ENCODE results near the gene MMP21.

MMP21 gene

DNA sequence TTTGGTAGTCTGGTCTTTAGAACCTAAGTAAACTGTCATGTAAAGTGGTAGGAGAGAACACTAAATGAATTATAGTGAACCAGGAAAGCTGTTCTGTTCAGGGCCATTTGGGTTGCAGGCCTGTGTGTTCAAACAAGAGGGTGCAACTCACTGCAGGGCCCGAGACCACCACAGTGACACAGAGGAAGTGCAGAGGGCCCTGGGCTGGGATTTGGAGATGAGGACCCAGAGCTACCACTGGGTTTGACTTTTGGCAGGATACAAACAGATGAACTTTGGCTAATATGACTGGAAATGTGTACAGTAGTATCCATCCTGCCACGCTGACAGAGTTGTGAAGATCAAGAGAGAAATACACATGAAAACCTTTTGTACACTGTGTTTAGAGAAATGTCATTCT is 9.8 kb downstream of the MMP21 start:
- Histone ChIP-seq H3K4me3 (ENCODE audit: insufficient read depth, low read depth, low read length) (no peak overlapping the region), H3K27ac (ENCODE audit: insufficient read depth, low read depth, low read length, poor library complexity, severe bottlenecking) (no peak overlapping the region), H3K4me1 (ENCODE audit: control insufficient read depth, insufficient read depth, low read length) (peaks cover 26% of the 10 kb centered on the region), H3K9me3 (ENCODE audit: control insufficient read depth, low read length) (no peaks in the 10 kb centered on the region), H3K27me3 (ENCODE audit: control insufficient read depth, insufficient read depth, low read length, poor library complexity, severe bottlenecking) (no peaks in the 10 kb centered on the region), H3K36me3 (ENCODE audit: control insufficient read depth, insufficient read depth, low read length) (peaks cover 23% of the 10 kb centered on the region)
- WGBS, 2 experiments = 92 to 97% methylated on average over 2 of the region's 2 CpGs

DNA sequence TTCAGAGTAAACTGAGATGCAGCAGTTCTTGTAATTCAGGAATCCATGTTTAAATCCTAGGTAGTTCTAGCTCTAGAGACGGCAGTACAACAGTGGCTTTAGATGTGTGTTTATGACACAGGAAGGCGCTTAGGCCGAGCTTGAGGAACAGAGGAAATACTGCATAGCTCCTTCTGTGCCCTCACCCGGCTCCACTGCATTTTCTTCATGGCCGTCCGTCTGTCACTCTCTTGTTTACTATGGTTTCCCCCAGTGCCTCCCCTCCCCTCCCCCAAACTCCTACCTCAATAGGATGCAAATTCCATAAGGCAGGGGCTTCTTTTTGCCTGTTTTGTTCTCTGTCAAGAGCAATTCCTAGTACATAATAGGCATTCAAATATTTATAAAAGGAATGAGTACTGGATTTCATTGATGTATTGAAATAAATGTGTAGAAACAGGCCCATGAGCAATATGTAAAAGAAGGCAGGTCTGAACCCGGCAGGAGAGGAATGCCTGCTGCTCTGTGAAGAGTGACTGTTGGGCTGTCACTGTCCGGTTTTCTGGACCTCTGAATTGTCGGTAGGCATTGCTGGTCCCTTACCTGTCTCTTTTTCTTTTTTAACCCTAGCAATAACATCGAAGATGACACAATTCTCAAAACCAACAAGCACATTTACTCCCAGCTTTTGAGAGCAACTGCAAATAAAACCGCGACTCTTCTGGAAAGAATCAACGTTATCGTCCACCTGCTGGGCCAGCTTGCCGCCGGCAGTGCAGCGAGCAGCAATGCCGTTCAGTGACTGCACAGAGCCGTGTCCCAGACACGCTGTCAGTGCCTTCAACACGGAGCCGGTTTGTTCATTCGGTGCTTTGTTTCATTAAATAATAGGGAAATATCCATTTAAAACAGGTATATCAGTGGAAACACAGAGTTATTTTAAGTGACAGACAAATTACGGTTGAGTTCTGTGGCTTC is 12.7 kb downstream of the MMP21 start:
- Histone ChIP-seq H3K27me3 (ENCODE audit: control insufficient read depth, insufficient read depth, low read length, poor library complexity, severe bottlenecking) (no peaks in the 10 kb centered on the region), H3K27ac (ENCODE audit: insufficient read depth, low read depth, low read length, poor library complexity, severe bottlenecking) (peak overlapping the region; percentile 62), H3K4me3 (ENCODE audit: insufficient read depth, low read depth, low read length) (no peak overlapping the region), H3K4me1 (ENCODE audit: control insufficient read depth, insufficient read depth, low read length) (peaks cover 26% of the 10 kb centered on the region), H3K36me3 (ENCODE audit: control insufficient read depth, insufficient read depth, low read length) (peaks cover 32% of the 10 kb centered on the region), H3K9me3 (ENCODE audit: control insufficient read depth, low read length) (no peaks in the 10 kb centered on the region)
- WGBS, 2 experiments = 72 to 73% methylated on average over 24 of the region's 24 CpGs

DNA sequence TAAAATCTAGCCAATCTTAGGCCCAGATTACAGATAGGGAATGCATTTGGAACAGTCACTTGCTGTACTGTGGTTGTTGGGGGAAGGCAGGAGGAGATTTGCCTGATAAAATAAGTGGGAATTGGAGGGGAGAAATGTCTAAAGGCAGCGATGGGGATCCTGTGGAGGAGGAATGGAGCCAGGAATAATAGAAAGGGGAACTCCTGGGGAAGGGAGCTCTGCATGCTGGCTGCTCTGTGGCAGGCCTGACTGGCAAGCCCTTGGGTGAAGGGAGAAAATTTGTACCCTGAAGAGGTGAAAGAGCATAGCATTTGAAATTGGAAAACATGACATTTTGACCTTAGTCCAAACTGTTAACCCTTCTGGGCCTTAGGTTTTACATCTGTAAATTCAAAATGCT is 13.7 kb downstream of the MMP21 start:
- H3K9me3 ChIP-seq (ENCODE audit: control insufficient read depth, low read length) = no peaks in the 10 kb centered on the region
- H3K36me3 ChIP-seq (ENCODE audit: control insufficient read depth, insufficient read depth, low read length) = peaks cover 32% of the 10 kb centered on the region
- no peak overlapping the region for H3K4me3 ChIP-seq (ENCODE audit: insufficient read depth, low read depth, low read length)
- no peaks in the 10 kb centered on the region for H3K27me3 ChIP-seq (ENCODE audit: control insufficient read depth, insufficient read depth, low read length, poor library complexity, severe bottlenecking)
- WGBS, 2 experiments = 5 to 7% methylated on average over 1 of the region's 1 CpG
- H3K4me1 ChIP-seq (ENCODE audit: control insufficient read depth, insufficient read depth, low read length) = peaks cover 31% of the 10 kb centered on the region
- H3K27ac ChIP-seq (ENCODE audit: insufficient read depth, low read depth, low read length, poor library complexity, severe bottlenecking) = peak overlapping the region; percentile 30

DNA sequence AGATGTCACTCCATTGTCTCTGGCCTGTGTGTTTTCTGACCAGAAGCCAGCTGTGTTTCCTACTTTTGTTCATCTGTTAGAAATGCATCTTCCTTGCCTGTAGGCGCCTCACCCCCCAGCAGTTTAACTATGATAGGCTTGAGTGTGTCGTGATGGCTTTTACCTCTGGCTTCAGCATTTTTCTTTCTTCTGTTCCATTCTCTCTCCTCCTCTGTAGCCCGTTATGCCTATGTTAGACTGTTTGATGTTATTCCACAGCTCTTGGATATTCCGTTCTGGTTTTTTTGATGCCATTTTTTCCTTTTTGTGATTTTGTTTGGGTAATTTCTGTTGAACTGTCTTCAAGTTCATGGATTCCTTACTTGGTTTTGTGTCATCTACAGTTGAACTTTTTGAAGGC is 17.9 kb downstream of the MMP21 start:
- Histone ChIP-seq H3K27me3 (ENCODE audit: control insufficient read depth, insufficient read depth, low read length, poor library complexity, severe bottlenecking) (no peaks in the 10 kb centered on the region), H3K36me3 (ENCODE audit: control insufficient read depth, insufficient read depth, low read length) (peaks cover 23% of the 10 kb centered on the region), H3K4me1 (ENCODE audit: control insufficient read depth, insufficient read depth, low read length) (peaks cover 24% of the 10 kb centered on the region), H3K27ac (ENCODE audit: insufficient read depth, low read depth, low read length, poor library complexity, severe bottlenecking) (no peak overlapping the region), H3K9me3 (ENCODE audit: control insufficient read depth, low read length) (no peaks in the 10 kb centered on the region), H3K4me3 (ENCODE audit: insufficient read depth, low read depth, low read length) (no peak overlapping the region)
- 73 to 90% methylated on average over 4 of the region's 4 CpGs for whole genome bisulfite sequencing, 2 experiments

DNA sequence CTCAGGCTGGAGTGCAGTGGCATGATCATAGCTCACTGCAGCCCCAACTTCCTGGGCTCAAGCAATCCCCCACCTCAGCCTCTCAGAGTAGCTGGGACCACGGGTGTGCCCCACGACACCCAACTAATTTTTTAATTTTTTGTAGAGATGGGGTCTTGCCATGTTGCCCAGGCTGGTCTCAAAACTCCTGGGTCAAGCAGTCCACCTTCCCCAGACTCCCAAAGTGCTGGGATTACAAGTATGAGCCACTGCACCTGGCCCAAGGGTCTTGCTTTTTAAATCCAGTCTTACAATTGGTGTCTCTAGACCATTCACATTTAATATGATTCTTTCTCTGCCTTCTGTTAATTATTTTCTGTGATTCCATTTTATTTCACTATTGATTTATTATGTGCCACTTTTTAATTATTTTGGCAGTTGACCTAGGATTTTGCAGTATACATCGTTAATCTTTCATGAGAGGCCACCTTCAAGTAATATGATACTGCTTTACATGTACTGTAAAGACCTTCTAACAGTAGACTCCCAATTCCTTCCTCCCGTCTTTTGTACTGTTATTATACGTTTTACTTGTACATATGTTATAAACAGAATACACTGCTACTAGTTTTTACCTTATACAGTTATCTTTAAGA is 18.7 kb downstream of the MMP21 start:
- peaks cover 16% of the 10 kb centered on the region for H3K4me1 ChIP-seq (ENCODE audit: control insufficient read depth, insufficient read depth, low read length)
- H3K27ac ChIP-seq (ENCODE audit: insufficient read depth, low read depth, low read length, poor library complexity, severe bottlenecking) = no peak overlapping the region
- no peak overlapping the region for H3K4me3 ChIP-seq (ENCODE audit: insufficient read depth, low read depth, low read length)
- H3K9me3 ChIP-seq (ENCODE audit: control insufficient read depth, low read length) = no peaks in the 10 kb centered on the region
- peaks cover 28% of the 10 kb centered on the region for H3K36me3 ChIP-seq (ENCODE audit: control insufficient read depth, insufficient read depth, low read length)
- 92 to 100% methylated on average over 3 to 4 of the region's 5 CpGs for WGBS, 2 experiments
- H3K27me3 ChIP-seq (ENCODE audit: control insufficient read depth, insufficient read depth, low read length, poor library complexity, severe bottlenecking) = no peaks in the 10 kb centered on the region

DNA sequence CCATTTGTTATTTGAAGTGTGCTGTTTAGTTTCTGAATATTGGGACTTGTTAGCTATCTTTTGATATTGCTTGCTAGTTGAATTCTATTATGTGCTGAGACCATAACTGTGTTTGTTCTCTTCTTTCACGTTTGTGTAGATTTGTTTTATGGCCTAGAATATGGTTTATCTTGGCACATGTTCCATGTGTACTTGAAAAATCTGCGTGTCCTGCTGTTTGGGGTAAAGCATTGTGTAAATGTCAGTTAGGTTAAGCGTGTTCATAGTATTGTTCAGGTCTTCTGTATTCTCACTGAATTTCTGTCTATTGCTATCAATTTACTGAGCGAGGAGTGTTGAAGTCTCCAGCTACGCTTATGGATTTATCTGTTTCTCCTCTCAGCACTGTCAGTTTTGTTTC is 19.4 kb downstream of the MMP21 start:
- Histone ChIP-seq H3K4me3 (ENCODE audit: insufficient read depth, low read depth, low read length) (no peak overlapping the region), H3K9me3 (ENCODE audit: control insufficient read depth, low read length) (no peaks in the 10 kb centered on the region), H3K4me1 (ENCODE audit: control insufficient read depth, insufficient read depth, low read length) (peaks cover 9% of the 10 kb centered on the region), H3K27me3 (ENCODE audit: control insufficient read depth, insufficient read depth, low read length, poor library complexity, severe bottlenecking) (no peaks in the 10 kb centered on the region), H3K36me3 (ENCODE audit: control insufficient read depth, insufficient read depth, low read length) (peaks cover 31% of the 10 kb centered on the region), H3K27ac (ENCODE audit: insufficient read depth, low read depth, low read length, poor library complexity, severe bottlenecking) (no peak overlapping the region)
- WGBS, 2 experiments = 96 to 99% methylated on average over 5 of the region's 5 CpGs

DNA sequence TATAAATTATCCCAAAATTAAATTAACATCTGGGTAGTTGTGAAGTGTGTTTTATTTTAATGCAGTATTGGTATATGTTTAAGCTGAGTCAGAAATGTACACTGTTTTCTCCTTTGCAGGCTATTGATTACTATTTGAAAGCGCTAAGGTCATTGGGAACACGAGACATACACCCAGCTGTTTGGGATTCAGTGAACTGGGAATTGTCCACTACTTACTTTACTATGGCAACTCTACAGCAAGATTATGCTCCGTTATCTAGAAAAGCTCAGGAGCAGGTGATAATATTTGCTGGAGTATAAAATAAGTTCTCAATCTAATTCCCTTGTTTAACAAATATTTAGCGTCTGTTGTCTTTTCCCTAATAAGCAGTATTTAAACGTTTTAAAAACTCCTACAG is 28.2 kb downstream of the MMP21 start:
- WGBS, 2 experiments = 99% methylated on average over 4 of the region's 5 CpGs
- no peaks in the 10 kb centered on the region for H3K27me3 ChIP-seq (ENCODE audit: control insufficient read depth, insufficient read depth, low read length, poor library complexity, severe bottlenecking)
- H3K27ac ChIP-seq (ENCODE audit: insufficient read depth, low read depth, low read length, poor library complexity, severe bottlenecking) = no peak overlapping the region
- H3K4me1 ChIP-seq (ENCODE audit: control insufficient read depth, insufficient read depth, low read length) = no peaks in the 10 kb centered on the region
- H3K36me3 ChIP-seq (ENCODE audit: control insufficient read depth, insufficient read depth, low read length) = peaks cover 61% of the 10 kb centered on the region
- H3K4me3 ChIP-seq (ENCODE audit: insufficient read depth, low read depth, low read length) = no peak overlapping the region
- no peaks in the 10 kb centered on the region for H3K9me3 ChIP-seq (ENCODE audit: control insufficient read depth, low read length)

DNA sequence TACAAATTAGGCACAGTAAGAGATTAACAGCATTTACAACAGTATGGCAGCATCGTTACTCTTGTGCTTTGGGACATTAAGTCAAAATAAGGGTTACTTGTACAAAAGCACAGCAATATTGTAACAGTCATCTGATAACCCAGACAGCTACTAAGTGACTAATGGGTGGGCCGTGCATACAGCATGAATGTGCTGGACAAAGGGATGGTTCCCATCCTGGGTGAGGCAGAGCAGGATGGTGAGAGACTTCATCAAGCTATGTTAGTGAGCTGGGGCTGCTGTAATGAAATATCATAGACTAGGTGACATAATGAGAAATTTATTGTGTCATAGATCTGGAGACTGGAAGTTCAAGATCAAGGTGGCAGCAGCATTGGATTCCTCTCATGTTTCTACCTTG is 30.7 kb downstream of the MMP21 start:
- Histone ChIP-seq H3K4me3 (ENCODE audit: insufficient read depth, low read depth, low read length) (no peak overlapping the region), H3K27ac (ENCODE audit: insufficient read depth, low read depth, low read length, poor library complexity, severe bottlenecking) (no peak overlapping the region), H3K36me3 (ENCODE audit: control insufficient read depth, insufficient read depth, low read length) (peaks cover 69% of the 10 kb centered on the region), H3K4me1 (ENCODE audit: control insufficient read depth, insufficient read depth, low read length) (no peaks in the 10 kb centered on the region), H3K27me3 (ENCODE audit: control insufficient read depth, insufficient read depth, low read length, poor library complexity, severe bottlenecking) (no peaks in the 10 kb centered on the region), H3K9me3 (ENCODE audit: control insufficient read depth, low read length) (no peaks in the 10 kb centered on the region)
- 93 to 98% methylated on average over 2 of the region's 2 CpGs for WGBS, 2 experiments

DNA sequence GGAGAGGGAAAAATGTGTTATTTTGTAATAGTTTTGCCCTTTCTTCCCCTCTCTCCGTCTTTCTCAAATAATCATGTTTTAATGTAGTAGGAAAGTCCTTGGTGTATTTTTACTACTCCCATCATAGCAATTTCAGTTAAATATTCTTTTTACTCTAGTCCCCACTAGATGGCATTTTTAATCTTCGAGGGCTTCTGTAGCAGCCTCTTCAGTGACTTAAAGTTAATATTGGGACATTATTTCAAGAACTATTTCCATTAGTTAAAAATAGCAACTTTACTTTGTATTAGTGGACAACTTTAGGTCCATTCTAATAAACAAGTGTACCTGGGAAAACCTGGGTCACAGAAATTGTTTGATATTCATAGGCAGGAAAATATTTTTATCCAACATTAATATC is 33.2 kb downstream of the MMP21 start:
- Histone ChIP-seq H3K4me1 (ENCODE audit: control insufficient read depth, insufficient read depth, low read length) (no peaks in the 10 kb centered on the region), H3K9me3 (ENCODE audit: control insufficient read depth, low read length) (no peaks in the 10 kb centered on the region), H3K27me3 (ENCODE audit: control insufficient read depth, insufficient read depth, low read length, poor library complexity, severe bottlenecking) (no peaks in the 10 kb centered on the region), H3K36me3 (ENCODE audit: control insufficient read depth, insufficient read depth, low read length) (peaks cover 66% of the 10 kb centered on the region), H3K4me3 (ENCODE audit: insufficient read depth, low read depth, low read length) (no peak overlapping the region), H3K27ac (ENCODE audit: insufficient read depth, low read depth, low read length, poor library complexity, severe bottlenecking) (no peak overlapping the region)
- 100% methylated on average over 1 of the region's 2 CpGs; no CpG with 5 or more reads in 1 of the 2 experiments for WGBS, 2 experiments

DNA sequence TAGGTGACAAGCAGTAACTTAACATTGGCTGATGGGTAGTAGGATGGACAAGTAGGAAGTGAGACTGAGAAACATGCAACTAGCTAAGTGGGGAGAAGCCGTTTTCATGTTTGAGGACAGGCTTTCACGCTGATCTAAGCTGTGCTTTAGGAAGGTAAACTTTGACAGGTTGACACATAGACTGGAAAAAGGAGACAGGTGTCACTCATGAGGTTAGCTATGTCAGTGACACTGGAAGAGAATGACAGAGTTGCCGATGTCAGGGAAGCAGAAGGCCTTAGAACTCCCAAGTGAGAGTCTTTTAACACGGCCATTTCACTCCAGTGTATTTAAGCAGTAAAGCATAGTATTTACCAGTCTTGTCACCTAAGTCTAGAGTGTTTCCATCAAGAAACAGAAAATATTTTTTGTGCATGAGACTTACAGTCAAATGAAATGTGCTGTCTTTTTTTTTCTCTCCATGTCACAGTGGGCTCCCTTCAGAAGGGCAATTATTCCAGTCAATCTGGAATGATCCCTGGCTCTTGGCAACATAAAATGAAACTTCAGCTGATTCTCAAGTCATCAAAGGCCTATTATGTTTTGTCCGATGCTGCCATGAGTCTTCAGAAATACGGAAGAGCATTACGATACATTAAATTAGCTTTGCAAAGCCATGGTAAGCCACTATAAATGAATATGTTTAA is 35.5 kb downstream of the MMP21 start:
- no peaks in the 10 kb centered on the region for H3K27me3 ChIP-seq (ENCODE audit: control insufficient read depth, insufficient read depth, low read length, poor library complexity, severe bottlenecking)
- WGBS, 2 experiments = 96% methylated on average over 7 of the region's 7 CpGs
- H3K9me3 ChIP-seq (ENCODE audit: control insufficient read depth, low read length) = no peaks in the 10 kb centered on the region
- no peaks in the 10 kb centered on the region for H3K4me1 ChIP-seq (ENCODE audit: control insufficient read depth, insufficient read depth, low read length)
- H3K27ac ChIP-seq (ENCODE audit: insufficient read depth, low read depth, low read length, poor library complexity, severe bottlenecking) = no peak overlapping the region
- H3K4me3 ChIP-seq (ENCODE audit: insufficient read depth, low read depth, low read length) = no peak overlapping the region
- H3K36me3 ChIP-seq (ENCODE audit: control insufficient read depth, insufficient read depth, low read length) = peaks cover 67% of the 10 kb centered on the region

All from ectodermal cell (in vitro differentiated cells).